Effector memory CD4-positive, alpha-beta T cell (primary cell): ENCODE results near the gene HTD2.
"Not testable (repeated sequence)": the region's sequence is repeated elsewhere in the genome, so short reads cannot be mapped to it uniquely, and the experiment has no call there.

Experiments used
- DNase-seq, 3 donors: peaks; one replicate each; pipeline ENCODE4 v3.0.0-alpha.2; 2020
- H3K27ac ChIP-seq: 2 replicates; pipeline ENCODE4 v1.7.0; 2013; ENCODE audit warnings: mild to moderate bottlenecking, low read length, moderate library complexity; ENCODE audit not compliant: insufficient read depth, poor library complexity, severe bottlenecking
- H3K27me3 ChIP-seq: replicated peaks from 2 replicates; pipeline ENCODE4 v1.7.0; 2013; ENCODE audit warnings: mild to moderate bottlenecking, low read length; ENCODE audit not compliant: insufficient read depth, control insufficient read depth, poor library complexity, severe bottlenecking
- H3K36me3 ChIP-seq: 2 replicates; pipeline ENCODE4 v1.7.0; 2013; ENCODE audit warnings: mild to moderate bottlenecking, low read length, moderate library complexity; ENCODE audit not compliant: control insufficient read depth, insufficient read depth
- H3K4me1 ChIP-seq: 2 replicates; pipeline ENCODE4 v1.7.0; 2013; ENCODE audit warnings: low read length, mild to moderate bottlenecking; ENCODE audit not compliant: control insufficient read depth, insufficient read depth, poor library complexity, severe bottlenecking
- H3K4me3 ChIP-seq: 2 replicates; pipeline ENCODE4 v1.7.0; 2013; ENCODE audit warnings: low read length, low read depth, mild to moderate bottlenecking; ENCODE audit not compliant: insufficient read depth, poor library complexity, severe bottlenecking
- H3K9me3 ChIP-seq: 2 replicates; pipeline ENCODE4 v1.7.0; 2013; ENCODE audit warnings: mild to moderate bottlenecking, low read length, moderate library complexity; ENCODE audit not compliant: control insufficient read depth

The HTD2 gene

DNA sequence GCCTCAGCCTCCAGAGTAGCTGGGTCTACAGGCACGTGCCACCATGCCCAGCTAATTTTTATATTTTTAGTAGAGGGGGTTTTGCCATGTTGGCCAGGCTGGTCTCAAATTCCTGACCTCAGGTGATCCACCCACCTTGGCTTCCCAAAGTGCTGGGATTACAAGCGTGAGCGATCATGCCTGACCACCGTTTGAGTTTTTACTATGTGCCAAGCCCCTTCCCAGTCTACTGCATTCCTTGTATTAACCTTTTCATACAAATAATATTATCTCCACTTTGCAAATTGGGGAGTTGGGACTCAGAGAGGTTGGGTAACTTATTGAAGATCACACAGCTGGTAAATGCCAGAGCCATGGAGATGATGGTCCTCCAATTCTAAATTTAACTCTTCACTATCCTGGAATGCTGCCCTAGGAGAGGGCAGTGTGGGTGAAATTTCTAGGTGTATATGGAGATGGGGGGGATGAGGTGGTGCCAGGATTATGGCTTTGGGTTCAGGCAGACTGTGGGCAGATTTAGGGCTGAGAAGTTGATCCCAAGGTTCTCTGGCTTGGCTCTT, 25.4 kb downstream of the HTD2 start:
- H3K9me3 ChIP-seq: no peaks in the 10 kb centered on the region
- H3K36me3 ChIP-seq: no peaks in the 10 kb centered on the region
- no peak overlapping the region for H3K27ac ChIP-seq
- peaks cover 5% of the 10 kb centered on the region for H3K4me1 ChIP-seq
- no peak overlapping the region for H3K4me3 ChIP-seq
- no peaks in the 10 kb centered on the region for H3K27me3 ChIP-seq
- no peak for DNase-seq

DNA sequence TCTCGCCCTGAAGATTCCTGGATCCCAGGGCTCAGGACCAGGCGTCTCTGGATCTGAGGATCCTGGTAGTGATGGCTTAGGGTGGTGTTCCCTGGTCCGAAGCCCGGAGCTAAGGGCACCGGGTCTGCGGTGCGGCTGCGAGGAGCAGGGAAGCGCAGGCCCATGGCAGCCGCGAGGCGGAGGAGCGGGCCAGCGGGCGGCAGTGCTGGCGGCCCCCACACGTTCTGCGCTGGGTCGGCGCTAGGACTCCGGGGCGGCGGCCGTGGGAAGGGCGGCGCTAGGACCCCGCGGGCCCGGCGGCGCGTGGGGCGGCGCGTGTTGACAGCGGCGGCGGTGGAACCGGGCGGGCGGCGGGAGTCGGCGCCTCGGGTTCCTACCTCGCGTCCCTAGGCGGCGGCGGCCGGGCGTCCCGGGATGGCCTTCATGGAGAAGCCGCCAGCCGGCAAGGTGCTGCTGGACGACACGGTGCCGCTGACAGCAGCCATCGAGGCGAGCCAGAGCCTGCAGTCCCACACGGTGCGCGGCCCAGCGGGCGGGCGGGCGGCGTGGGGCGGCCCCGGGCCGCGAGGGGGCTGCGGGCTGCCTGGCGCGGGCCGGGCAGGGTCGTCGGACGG, 26.4 kb downstream of the HTD2 start, which contains the start of gene PXK:
TSS of gene PXK (plus strand) at position 318 of the 614 bp plus-strand sequence. CDS start at position 415, 97 bp downstream.
- peak within 1 kb of the TSS; percentile 74 for H3K4me3 ChIP-seq
- peak; percentile 57 to 68 (median 63) for DNase-seq
- no peaks in the 10 kb centered on the region for H3K36me3 ChIP-seq
- no peaks in the 10 kb centered on the region for H3K9me3 ChIP-seq
- no peak within 1 kb of the TSS for H3K27ac ChIP-seq
- H3K4me1 ChIP-seq: peaks cover 5% of the 10 kb centered on the region
- H3K27me3 ChIP-seq: no peaks in the 10 kb centered on the region

DNA sequence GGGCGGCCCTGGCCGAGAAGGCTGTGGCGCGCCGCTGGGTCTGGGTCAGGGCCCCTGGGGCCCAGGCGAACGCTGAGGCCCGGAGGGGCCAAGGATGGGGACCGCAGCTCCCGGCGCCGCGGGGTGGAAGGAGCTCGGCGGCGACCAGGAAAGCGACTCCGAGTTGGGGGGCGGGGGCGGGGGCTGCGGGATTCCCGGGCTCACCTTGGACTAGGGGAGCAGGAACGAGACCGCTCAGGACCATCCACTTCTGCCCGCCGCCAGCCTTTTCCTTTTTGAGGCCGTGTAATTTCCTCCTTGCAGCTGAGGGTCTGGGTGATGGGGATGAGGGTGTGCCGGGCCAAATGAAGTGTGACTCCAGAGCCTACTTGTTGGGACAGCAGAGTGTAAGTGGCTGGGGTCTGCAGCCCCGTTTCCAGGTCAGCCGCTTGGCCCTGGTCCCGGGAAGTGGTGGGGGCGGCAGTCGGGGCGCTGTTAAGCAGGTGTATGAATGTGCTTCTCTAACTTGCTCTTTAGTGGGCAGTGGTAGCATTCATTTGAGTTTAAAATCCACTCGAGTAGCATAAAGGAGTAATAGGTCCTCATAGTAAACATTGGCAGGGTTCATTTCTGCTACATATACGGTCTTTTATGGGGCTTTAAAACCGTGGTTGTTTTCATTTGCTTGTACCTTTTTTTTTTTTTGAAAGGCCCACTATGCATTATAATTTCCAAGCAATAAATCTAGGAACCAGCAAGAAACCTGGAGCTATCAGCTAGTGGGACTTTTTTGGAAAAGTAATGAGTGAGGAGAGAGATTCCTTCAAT, 27.1 kb downstream of the HTD2 start:
- Histone ChIP-seq H3K9me3 (no peaks in the 10 kb centered on the region), H3K4me3 (peak overlapping the region; percentile 74), H3K4me1 (peaks cover 5% of the 10 kb centered on the region), H3K27me3 (no peaks in the 10 kb centered on the region), H3K27ac (no peak overlapping the region), H3K36me3 (no peaks in the 10 kb centered on the region)
- peak in 1 of 3 donors; percentile 5 for DNase-seq

DNA sequence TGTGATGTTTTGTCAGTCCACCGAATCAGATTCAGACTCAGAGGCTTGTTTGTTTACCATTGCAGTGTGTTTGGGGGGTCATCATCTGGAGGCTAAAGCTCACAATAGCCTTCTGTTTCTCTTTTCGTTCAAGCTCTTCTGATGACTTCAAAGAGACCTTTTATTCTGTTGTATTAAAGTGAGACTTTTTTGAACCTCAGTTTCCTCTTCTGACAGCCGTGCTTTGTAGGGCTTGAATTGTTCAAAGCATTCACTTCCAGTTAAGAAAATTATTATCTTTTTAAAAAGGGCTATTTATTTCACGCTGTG, 27.6 kb downstream of the HTD2 start:
- no peaks in the 10 kb centered on the region for H3K27me3 ChIP-seq
- H3K4me1 ChIP-seq: peaks cover 5% of the 10 kb centered on the region
- no peak for DNase-seq
- no peak overlapping the region for H3K27ac ChIP-seq
- no peaks in the 10 kb centered on the region for H3K36me3 ChIP-seq
- no peaks in the 10 kb centered on the region for H3K9me3 ChIP-seq
- peak overlapping the region; percentile 0 for H3K4me3 ChIP-seq

DNA sequence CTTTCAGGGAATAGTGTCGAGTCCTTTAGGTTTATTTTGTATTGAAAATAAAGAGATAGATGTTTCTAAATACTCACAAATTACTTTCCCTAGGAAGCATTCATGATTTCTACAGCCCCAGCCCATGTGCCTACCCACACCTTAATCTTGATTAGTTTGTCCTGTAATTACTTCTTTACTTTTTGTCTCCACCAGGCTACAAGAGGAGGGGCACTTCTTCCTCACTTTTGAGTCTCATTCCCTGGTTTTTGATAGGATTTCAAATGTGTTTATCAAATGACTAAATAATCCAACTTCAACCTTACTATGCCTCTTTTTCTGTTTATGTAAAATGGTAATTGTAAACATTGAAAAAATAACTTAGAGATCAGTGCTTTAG, 28.2 kb downstream of the HTD2 start:
- no peaks in the 10 kb centered on the region for H3K27me3 ChIP-seq
- H3K9me3 ChIP-seq: no peaks in the 10 kb centered on the region
- no peaks in the 10 kb centered on the region for H3K36me3 ChIP-seq
- peaks cover 5% of the 10 kb centered on the region for H3K4me1 ChIP-seq
- peak overlapping the region; percentile 0 for H3K4me3 ChIP-seq
- H3K27ac ChIP-seq: no peak overlapping the region
- DNase-seq: no peak

DNA sequence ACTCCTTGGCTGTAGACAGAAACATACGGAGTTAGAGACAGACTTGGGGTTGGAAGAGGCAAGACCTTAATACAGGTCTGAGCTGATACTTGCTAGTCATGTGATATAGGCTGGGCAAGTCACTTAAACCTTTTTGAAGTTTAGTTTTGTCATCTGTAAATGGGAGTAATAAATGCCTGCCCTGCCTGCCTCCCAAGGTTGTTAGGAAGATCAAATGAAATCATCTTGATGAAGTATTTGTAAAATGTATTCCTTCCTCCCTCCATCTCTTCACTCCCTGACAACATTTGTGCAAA, 29.3 kb downstream of the HTD2 start:
- Histone ChIP-seq H3K4me1 (peaks cover 5% of the 10 kb centered on the region), H3K27me3 (no peaks in the 10 kb centered on the region), H3K27ac (no peak overlapping the region), H3K36me3 (no peaks in the 10 kb centered on the region), H3K4me3 (no peak overlapping the region), H3K9me3 (no peaks in the 10 kb centered on the region)
- DNase-seq: no peak

DNA sequence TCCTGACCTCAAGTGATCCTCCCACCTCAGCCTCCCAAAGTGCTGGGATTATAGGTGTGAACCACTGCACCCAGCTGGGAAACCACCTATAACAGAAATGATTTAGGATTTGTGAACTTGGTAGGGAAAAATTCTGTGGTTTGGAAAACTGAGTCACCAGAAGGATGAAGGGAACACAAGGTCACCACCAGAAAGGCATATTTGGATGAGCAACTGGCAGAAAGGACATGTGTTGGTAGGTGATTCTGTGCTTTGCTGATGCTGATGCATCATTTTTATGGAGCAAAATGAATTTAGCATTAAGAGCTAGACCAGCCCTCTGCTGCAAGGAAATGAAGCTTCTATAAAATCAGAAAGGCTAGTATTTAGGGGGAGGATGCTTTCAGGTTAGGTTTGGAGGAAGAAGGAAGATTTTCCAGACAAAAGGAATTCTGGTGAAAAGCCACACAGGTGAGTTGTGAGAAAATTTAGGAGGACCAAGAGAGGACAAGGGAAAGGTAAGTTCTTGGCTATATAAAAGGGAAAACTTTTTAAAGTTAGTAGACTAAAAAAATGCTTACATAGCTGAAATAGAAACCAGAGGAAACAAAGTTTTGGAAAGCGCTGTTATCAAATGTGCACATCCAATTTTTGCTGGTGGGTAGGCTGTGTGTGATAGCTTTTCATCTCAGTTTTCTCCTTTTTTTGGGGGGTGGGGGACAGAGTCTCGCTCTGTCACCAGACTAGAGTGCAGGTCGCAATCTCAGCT, 30.0 kb downstream of the HTD2 start:
- H3K4me1 ChIP-seq: peaks cover 5% of the 10 kb centered on the region
- no peak overlapping the region for H3K4me3 ChIP-seq
- H3K9me3 ChIP-seq: no peaks in the 10 kb centered on the region
- no peak overlapping the region for H3K27ac ChIP-seq
- DNase-seq: no peak
- no peaks in the 10 kb centered on the region for H3K36me3 ChIP-seq
- H3K27me3 ChIP-seq: no peaks in the 10 kb centered on the region

DNA sequence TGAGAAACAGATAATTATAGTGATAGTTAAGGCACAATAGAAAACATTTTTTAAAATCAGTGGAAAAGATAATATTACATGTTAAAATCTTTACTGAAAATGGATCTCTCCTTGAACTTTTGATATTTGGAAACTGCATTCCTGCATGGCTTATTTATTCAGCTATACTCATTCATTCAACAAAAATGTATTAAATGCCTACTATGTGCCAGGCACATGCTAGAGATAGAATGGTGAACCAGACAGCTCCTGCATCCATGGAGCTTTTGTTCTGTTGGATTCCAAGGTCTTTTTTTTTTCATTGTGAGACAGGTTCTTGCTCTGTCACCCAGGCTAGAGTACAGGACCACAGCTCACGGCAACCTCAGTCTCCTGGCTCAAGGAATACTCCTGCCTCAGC, 30.9 kb downstream of the HTD2 start:
- Histone ChIP-seq H3K27ac (no peak overlapping the region), H3K36me3 (no peaks in the 10 kb centered on the region), H3K4me1 (peaks cover 4% of the 10 kb centered on the region)

DNA sequence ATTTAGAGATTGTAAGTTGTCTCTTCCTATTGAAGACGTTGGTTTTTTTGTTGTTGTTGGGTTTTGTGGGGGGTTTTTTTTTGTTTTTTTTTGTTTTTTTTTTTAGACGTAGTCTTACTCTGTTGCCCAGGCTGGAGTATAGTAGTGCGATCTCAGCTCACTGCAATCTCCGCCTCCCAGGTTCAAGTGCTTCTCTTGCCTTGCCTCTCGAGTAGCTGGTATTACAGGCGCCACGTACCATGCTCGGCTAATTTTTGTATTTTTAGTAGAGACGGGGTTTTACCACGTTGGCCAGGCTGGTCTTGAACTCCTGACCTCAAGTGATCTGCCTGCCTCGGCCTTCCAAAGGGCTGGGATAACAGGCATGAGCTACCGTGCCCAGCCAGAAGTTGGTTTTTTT, 32.8 kb downstream of the HTD2 start:
- H3K4me3 ChIP-seq, H3K36me3 ChIP-seq, H3K4me1 ChIP-seq, DNase-seq, H3K27ac ChIP-seq, H3K27me3 ChIP-seq, H3K9me3 ChIP-seq: not testable (repeated sequence)

More for the DNA sequence above, 30.9 kb downstream of the HTD2 start:
- Histone ChIP-seq H3K27me3 (no peaks in the 10 kb centered on the region), H3K9me3 (no peaks in the 10 kb centered on the region), H3K4me3 (no peak overlapping the region)
- no peak for DNase-seq
